Gastroesophageal sphincter (tissue), 3 donors: ENCODE measurements around the gene ATP5ME.

Source experiments
- EP300 ChIP-seq: sonication (generic); formaldehyde crosslinking; IDR thresholded peaks from one replicate; pipeline ENCODE4 v1.6.1; 2017; ENCODE audit warnings: antibody characterized with exemption, mild to moderate bottlenecking
- POLR2A ChIP-seq, 2 donors: fragments of 450-650 bp; IDR thresholded peaks; one replicate each; pipeline ENCODE4 v1.6.1; 2017; ENCODE audit warnings: antibody characterized with exemption in 2 of 2, mild to moderate bottlenecking in 2 of 2, moderate library complexity in 1 of 2
- TF ChIP-seq, protein P1 (sequence below), 4 experiments: fragments of 200-600 bp in 2 of 4; fragments of 450-650 bp in 2 of 4; sonication (generic) in 1 of 4; IDR thresholded peaks; one replicate each; pipeline ENCODE4 v1.5.1; 2017 to 2019; ENCODE audit warnings: antibody characterized with exemption in 4 of 4, mild to moderate bottlenecking in 2 of 4, moderate library complexity in 2 of 4

DNA sequence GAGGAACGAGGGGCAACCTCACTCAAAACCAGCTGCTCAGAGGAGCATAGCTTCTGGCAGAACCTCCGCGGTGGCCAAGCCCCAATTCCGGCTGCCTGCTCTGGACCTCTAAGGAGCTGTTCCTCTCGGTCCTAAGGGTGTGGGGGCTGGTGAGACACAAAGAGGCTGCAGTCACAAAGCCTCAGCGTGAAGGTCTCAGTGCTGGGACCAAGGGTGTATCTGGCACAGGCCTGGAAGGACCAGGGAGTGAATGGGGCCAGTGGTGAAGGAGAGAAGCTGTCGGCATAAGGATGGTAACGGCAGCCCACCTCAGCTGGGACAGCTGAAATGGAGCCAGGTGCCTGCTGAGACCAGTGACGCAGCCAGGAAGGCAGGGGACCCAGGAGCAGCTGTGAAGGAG, 43.4 kb downstream of the ATP5ME start:
- TF ChIP-seq EP300 (no peak), POLR2A (IDR thresholded peaks at IDR 0.05) (no peak)
- TF ChIP-seq, protein P1, sequence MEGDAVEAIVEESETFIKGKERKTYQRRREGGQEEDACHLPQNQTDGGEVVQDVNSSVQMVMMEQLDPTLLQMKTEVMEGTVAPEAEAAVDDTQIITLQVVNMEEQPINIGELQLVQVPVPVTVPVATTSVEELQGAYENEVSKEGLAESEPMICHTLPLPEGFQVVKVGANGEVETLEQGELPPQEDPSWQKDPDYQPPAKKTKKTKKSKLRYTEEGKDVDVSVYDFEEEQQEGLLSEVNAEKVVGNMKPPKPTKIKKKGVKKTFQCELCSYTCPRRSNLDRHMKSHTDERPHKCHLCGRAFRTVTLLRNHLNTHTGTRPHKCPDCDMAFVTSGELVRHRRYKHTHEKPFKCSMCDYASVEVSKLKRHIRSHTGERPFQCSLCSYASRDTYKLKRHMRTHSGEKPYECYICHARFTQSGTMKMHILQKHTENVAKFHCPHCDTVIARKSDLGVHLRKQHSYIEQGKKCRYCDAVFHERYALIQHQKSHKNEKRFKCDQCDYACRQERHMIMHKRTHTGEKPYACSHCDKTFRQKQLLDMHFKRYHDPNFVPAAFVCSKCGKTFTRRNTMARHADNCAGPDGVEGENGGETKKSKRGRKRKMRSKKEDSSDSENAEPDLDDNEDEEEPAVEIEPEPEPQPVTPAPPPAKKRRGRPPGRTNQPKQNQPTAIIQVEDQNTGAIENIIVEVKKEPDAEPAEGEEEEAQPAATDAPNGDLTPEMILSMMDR (IDR thresholded peaks at IDR 0.05), result no peak
